ENCODE results near the gene APBA3.

APBA3 gene

DNA sequence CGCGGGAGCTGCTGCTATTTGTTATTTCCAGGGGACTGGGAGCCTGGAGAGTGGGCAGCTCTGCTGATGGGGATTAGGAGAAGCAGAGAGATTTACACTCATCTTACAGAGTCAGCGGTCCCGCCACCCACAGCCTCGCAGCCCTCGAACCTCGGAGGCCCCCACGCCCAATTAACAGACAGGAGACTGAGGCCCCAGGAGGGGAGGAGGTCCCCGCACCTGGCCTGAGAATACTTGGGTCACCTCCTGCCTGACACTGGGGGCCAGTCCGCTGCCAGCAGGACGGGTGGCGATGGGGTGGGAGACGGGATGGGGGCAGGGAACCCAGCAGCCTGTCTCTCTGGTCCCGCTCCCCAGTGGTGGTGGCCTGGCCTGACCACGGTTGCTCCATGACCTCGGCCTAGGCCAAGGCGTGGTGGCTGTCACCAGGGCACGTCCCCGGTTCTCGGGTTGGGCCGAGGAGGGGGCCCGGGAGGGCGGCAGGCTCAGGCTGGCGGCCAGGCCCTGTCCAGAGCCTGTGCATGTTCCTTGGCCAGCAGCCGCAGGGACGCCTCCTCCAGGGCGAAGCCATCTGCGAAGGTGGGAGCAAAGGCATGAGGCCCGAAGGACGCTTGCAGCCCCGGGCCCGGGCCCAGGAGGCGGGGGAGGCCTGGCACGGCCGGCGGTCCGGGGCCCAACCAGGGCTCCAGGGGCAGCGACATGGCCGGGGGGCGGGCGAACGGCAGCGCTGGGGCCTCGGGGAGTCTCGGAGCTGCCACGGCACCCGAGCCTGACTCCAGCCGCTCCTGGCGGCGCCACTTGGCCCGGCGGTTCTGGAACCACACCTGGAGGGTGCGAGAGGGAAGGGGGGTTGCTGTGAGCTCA, 8.9 kb upstream of the APBA3 start (continued):
- TF ChIP-seq POU6F1 (CRISPR knock-in tag; IDR thresholded peaks at IDR 0.05; ENCODE audit: borderline replicate concordance, low read depth) (no peak), TCF4 (CRISPR knock-in tag; IDR thresholded peaks at IDR 0.05; ENCODE audit: borderline replicate concordance) (no peak), ZFP3 (CRISPR knock-in tag; IDR thresholded peaks at IDR 0.05) (no peak), SNAI2 (CRISPR knock-in tag; IDR thresholded peaks at IDR 0.05) (no peak), RARB (CRISPR knock-in tag; IDR thresholded peaks at IDR 0.05) (no peak), OSR1 (CRISPR knock-in tag; IDR thresholded peaks at IDR 0.05) (no peak), BACH2 (CRISPR knock-in tag; IDR thresholded peaks at IDR 0.05; ENCODE audit: borderline replicate concordance) (no peak), ZC3H10 (CRISPR knock-in tag; IDR thresholded peaks at IDR 0.05) (no peak), CREB5 (CRISPR knock-in tag; IDR thresholded peaks at IDR 0.05; ENCODE audit: low read depth) (no peak), CSDC2 (CRISPR knock-in tag; IDR thresholded peaks at IDR 0.05) (no peak), ISL1 (CRISPR knock-in tag; IDR thresholded peaks at IDR 0.05) (no peak), ZNF8 (CRISPR knock-in tag; IDR thresholded peaks at IDR 0.05) (no peak), ZFP30 (CRISPR knock-in tag; IDR thresholded peaks at IDR 0.05) (no peak)

DNA sequence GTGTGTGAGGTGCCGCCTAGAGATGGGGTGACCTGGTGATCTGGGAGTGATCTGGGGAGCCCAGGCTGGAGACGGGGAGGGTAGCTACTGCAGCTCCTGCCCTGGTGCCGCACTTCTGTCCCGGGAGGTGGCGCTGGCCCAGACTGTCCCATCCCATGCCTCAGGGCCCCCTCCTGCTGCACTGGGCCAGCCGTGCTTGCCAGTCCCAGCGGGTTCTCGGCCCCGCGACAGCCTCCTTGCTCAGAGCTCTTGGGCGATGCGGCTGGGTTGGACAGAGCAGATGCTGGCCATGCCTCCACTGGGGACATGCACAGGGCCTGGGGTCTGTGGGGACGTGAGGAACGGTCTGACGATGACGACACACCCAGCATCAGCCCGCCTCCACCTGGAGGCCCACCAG, 8.0 kb upstream of the APBA3 start:
- TF ChIP-seq CREB5 (CRISPR knock-in tag; IDR thresholded peaks at IDR 0.05; ENCODE audit: low read depth), result no peak
- no peak for TF ChIP-seq ZFP30 (CRISPR knock-in tag; IDR thresholded peaks at IDR 0.05)
- TF ChIP-seq PPARA (CRISPR knock-in tag; IDR thresholded peaks at IDR 0.05; ENCODE audit: borderline replicate concordance), result no peak
- TF ChIP-seq, protein P1, sequence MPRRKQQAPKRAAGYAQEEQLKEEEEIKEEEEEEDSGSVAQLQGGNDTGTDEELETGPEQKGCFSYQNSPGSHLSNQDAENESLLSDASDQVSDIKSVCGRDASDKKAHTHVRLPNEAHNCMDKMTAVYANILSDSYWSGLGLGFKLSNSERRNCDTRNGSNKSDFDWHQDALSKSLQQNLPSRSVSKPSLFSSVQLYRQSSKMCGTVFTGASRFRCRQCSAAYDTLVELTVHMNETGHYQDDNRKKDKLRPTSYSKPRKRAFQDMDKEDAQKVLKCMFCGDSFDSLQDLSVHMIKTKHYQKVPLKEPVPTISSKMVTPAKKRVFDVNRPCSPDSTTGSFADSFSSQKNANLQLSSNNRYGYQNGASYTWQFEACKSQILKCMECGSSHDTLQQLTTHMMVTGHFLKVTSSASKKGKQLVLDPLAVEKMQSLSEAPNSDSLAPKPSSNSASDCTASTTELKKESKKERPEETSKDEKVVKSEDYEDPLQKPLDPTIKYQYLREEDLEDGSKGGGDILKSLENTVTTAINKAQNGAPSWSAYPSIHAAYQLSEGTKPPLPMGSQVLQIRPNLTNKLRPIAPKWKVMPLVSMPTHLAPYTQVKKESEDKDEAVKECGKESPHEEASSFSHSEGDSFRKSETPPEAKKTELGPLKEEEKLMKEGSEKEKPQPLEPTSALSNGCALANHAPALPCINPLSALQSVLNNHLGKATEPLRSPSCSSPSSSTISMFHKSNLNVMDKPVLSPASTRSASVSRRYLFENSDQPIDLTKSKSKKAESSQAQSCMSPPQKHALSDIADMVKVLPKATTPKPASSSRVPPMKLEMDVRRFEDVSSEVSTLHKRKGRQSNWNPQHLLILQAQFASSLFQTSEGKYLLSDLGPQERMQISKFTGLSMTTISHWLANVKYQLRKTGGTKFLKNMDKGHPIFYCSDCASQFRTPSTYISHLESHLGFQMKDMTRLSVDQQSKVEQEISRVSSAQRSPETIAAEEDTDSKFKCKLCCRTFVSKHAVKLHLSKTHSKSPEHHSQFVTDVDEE (CRISPR knock-in tag; IDR thresholded peaks at IDR 0.05), result no peak
- no peak for TF ChIP-seq ARNTL (CRISPR knock-in tag; IDR thresholded peaks at IDR 0.05; ENCODE audit: borderline replicate concordance, low read depth)
- no peak for TF ChIP-seq TCF4 (CRISPR knock-in tag; IDR thresholded peaks at IDR 0.05; ENCODE audit: borderline replicate concordance)
- TF ChIP-seq ZFP3 (CRISPR knock-in tag; IDR thresholded peaks at IDR 0.05), result no peak
- no peak for TF ChIP-seq ZNF8 (CRISPR knock-in tag; IDR thresholded peaks at IDR 0.05)
- TF ChIP-seq ISL1 (CRISPR knock-in tag; IDR thresholded peaks at IDR 0.05), result no peak
- TF ChIP-seq ZNF70 (CRISPR knock-in tag; IDR thresholded peaks at IDR 0.05), result no peak
- peak; percentile 10; the same call in 2 of the 3 replicates for ATAC-seq

GRCh38 chr19:3768748-3769099, 7.2 kb upstream of the APBA3 start:
- no peak for ATAC-seq
- TF ChIP-seq ZNF8 (CRISPR knock-in tag; IDR thresholded peaks at IDR 0.05) (no peak), RARB (CRISPR knock-in tag; IDR thresholded peaks at IDR 0.05) (no peak), SNAI2 (CRISPR knock-in tag; IDR thresholded peaks at IDR 0.05) (no peak)

DNA sequence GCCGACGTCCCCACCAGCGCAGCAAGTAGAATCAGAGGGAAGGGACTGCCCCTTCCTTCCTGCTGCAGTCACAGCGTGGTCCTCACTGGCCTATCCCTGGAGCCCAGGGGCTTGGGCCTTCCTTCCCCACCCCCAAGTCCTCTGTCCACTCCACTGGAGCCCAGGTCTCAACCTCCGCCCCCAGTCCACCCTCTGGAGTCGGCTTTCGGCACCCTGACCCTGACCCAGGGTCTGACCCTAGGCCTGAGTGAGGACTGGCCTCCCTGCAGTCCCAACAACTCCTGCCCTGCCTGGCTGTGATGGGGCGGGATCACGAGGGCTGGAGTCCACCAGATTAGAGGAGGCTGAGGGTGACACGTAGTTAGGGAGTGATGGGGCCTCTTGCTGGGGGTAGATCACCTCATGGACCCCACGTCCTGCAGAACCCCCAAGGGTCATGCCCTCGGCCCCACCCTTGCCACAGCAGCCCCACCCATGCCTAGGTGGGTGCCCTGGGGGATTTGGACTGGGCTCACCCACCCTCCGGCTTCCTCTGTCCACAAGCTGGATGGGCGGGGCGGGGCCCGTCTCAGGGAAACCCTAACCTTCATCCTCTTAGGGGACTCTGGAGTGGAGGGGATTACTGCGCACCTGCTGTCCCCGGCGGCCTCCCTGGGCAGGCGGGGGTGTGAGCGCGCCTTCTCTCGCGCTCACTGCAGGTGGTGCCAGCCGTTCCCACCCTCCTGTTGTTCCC, 6.7 kb upstream of the APBA3 start:
- ATAC-seq, result no peak
- TF ChIP-seq ARNTL (CRISPR knock-in tag; IDR thresholded peaks at IDR 0.05; ENCODE audit: borderline replicate concordance, low read depth) (no peak), BACH2 (CRISPR knock-in tag; IDR thresholded peaks at IDR 0.05; ENCODE audit: borderline replicate concordance) (no peak), ZC3H10 (CRISPR knock-in tag; IDR thresholded peaks at IDR 0.05) (no peak), POU6F1 (CRISPR knock-in tag; IDR thresholded peaks at IDR 0.05; ENCODE audit: borderline replicate concordance, low read depth) (no peak), ZNF70 (CRISPR knock-in tag; IDR thresholded peaks at IDR 0.05) (no peak), GLIS3 (CRISPR knock-in tag; IDR thresholded peaks at IDR 0.05) (no peak), ISL1 (CRISPR knock-in tag; IDR thresholded peaks at IDR 0.05) (no peak), CREB5 (CRISPR knock-in tag; IDR thresholded peaks at IDR 0.05; ENCODE audit: low read depth) (no peak), ESRRG (CRISPR knock-in tag; IDR thresholded peaks at IDR 0.05) (no peak)

Data from SK-N-SH treated with all-trans-retinoic acid at 6 μM for 48 hours (cell line).